ENCODE results near the gene ZNF385C.

ZNF385C gene

DNA sequence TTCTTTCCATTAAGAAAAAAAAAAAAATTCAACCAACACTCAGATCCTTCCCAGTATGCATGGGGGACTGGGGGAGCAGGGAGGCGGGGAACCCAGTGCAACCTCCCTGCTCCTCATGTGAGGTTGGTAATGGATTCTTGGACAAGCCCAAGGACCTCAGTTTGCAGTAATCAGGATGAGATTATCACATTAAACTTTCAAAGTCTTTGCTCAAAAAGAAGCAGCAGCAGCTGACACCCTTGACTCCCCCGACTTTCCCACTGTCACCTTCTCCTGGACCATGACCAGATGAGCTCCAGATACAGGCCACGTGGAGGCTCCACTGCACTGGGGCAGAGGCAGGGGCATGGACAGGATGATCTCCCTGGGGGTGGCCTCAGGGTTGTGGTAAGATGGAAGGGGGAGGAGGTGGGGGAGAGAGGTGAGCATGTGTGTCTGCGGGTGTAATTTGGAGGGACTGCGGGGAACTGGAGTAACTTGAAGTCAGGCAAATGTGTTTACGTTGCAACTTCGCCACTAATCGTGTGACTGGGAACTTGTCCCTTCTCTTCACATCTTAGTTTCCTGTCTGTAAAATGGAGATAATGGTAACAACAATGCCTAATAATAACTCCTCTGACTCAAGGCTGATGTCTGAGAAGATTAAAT is 19.8 kb downstream of the ZNF385C start:
- DNase-seq (ENCODE audit: extremely low read depth, insufficient read length): no peak
- TF ChIP-seq, protein P1, sequence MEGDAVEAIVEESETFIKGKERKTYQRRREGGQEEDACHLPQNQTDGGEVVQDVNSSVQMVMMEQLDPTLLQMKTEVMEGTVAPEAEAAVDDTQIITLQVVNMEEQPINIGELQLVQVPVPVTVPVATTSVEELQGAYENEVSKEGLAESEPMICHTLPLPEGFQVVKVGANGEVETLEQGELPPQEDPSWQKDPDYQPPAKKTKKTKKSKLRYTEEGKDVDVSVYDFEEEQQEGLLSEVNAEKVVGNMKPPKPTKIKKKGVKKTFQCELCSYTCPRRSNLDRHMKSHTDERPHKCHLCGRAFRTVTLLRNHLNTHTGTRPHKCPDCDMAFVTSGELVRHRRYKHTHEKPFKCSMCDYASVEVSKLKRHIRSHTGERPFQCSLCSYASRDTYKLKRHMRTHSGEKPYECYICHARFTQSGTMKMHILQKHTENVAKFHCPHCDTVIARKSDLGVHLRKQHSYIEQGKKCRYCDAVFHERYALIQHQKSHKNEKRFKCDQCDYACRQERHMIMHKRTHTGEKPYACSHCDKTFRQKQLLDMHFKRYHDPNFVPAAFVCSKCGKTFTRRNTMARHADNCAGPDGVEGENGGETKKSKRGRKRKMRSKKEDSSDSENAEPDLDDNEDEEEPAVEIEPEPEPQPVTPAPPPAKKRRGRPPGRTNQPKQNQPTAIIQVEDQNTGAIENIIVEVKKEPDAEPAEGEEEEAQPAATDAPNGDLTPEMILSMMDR (IDR thresholded peaks at IDR 0.05; ENCODE audit: insufficient read depth, low read length, poor library complexity, severe bottlenecking): no peak
- H3K27me3 ChIP-seq (replicated peaks; ENCODE audit: control insufficient read depth, insufficient read depth, low read length): peaks cover 1% of the 10 kb centered on the region; the same call in 1 of the 2 replicates
- no peaks in the 10 kb centered on the region for H3K36me3 ChIP-seq (ENCODE audit: control insufficient read depth, insufficient read depth, low read length)
- H3K4me3 ChIP-seq (replicated peaks; ENCODE audit: low read depth, low read length): no peak overlapping the region

- Histone ChIP-seq H3K27me3 (replicated peaks; ENCODE audit: control insufficient read depth, insufficient read depth, low read length) (peaks cover 1% of the 10 kb centered on the region; the same call in 1 of the 2 replicates), H3K36me3 (ENCODE audit: control insufficient read depth, insufficient read depth, low read length) (no peaks in the 10 kb centered on the region), H3K4me3 (replicated peaks; ENCODE audit: low read depth, low read length) (no peak overlapping the region)
- TF ChIP-seq, protein P1 (IDR thresholded peaks at IDR 0.05; ENCODE audit: insufficient read depth, low read length, poor library complexity, severe bottlenecking): no peak
- no peak for DNase-seq (ENCODE audit: extremely low read depth, insufficient read length)
Measured at GRCh38 chr17:42077755-42078154, 20.5 kb downstream of the ZNF385C start.

- H3K4me3 ChIP-seq (replicated peaks; ENCODE audit: low read depth, low read length): no peak overlapping the region
- DNase-seq (ENCODE audit: extremely low read depth, insufficient read length): no peak
- no peaks in the 10 kb centered on the region for H3K36me3 ChIP-seq (ENCODE audit: control insufficient read depth, insufficient read depth, low read length)
- H3K27me3 ChIP-seq (replicated peaks; ENCODE audit: control insufficient read depth, insufficient read depth, low read length): peaks cover 1% of the 10 kb centered on the region; the same call in 1 of the 2 replicates
- TF ChIP-seq, protein P1 (IDR thresholded peaks at IDR 0.05; ENCODE audit: insufficient read depth, low read length, poor library complexity, severe bottlenecking): no peak
Measured at GRCh38 chr17:42076797-42077559, 21.3 kb downstream of the ZNF385C start.

GRCh38 chr17:42075789-42076188 is 22.5 kb downstream of the ZNF385C start:
- H3K4me3 ChIP-seq (replicated peaks; ENCODE audit: low read depth, low read length): no peak overlapping the region
- TF ChIP-seq, protein P1 (IDR thresholded peaks at IDR 0.05; ENCODE audit: insufficient read depth, low read length, poor library complexity, severe bottlenecking): no peak
- H3K36me3 ChIP-seq (ENCODE audit: control insufficient read depth, insufficient read depth, low read length): no peaks in the 10 kb centered on the region
- DNase-seq (ENCODE audit: extremely low read depth, insufficient read length): no peak
- peaks cover 2% of the 10 kb centered on the region for H3K27me3 ChIP-seq (replicated peaks; ENCODE audit: control insufficient read depth, insufficient read depth, low read length)

GRCh38 chr17:42072323-42073187 is 25.7 kb downstream of the ZNF385C start:
- TF ChIP-seq, protein P1 (IDR thresholded peaks at IDR 0.05; ENCODE audit: insufficient read depth, low read length, poor library complexity, severe bottlenecking): no peak
- peak overlapping the region; percentile 14 for H3K4me3 ChIP-seq (replicated peaks; ENCODE audit: low read depth, low read length)
- H3K36me3 ChIP-seq (ENCODE audit: control insufficient read depth, insufficient read depth, low read length): no peaks in the 10 kb centered on the region
- no peak for DNase-seq (ENCODE audit: extremely low read depth, insufficient read length)
- H3K27me3 ChIP-seq (replicated peaks; ENCODE audit: control insufficient read depth, insufficient read depth, low read length): peaks cover 2% of the 10 kb centered on the region
